Measurements from ENCODE around the gene ZNF200.

The ZNF200 gene

GRCh38 chr16:3242709-3243108, 7.8 kb upstream of the ZNF200 start:
- no peak for TF ChIP-seq CTCF (IDR thresholded peaks at IDR 0.05; ENCODE audit: borderline replicate concordance, control extremely low read depth, extremely low read depth, insufficient read depth, missing control alignments)
- no peak for DNase-seq (ENCODE audit: low spot score)
- in situ Hi-C loops (cut with MboI; ENCODE audit: low sequenced_read_pairs, unreplicated experiment) = no loop called here

GRCh38 chr16:3241761-3242160, 6.8 kb upstream of the ZNF200 start:
- in situ Hi-C loops (cut with MboI; ENCODE audit: low sequenced_read_pairs, unreplicated experiment) = no loop called here
- TF ChIP-seq CTCF (IDR thresholded peaks at IDR 0.05; ENCODE audit: borderline replicate concordance, control extremely low read depth, extremely low read depth, insufficient read depth, missing control alignments) = no peak
- no peak for DNase-seq (ENCODE audit: low spot score)

GRCh38 chr16:3235856-3236669, 1.1 kb upstream of the ZNF200 start:
- DNase-seq (ENCODE audit: low spot score) = no peak
- in situ Hi-C loops (cut with MboI; ENCODE audit: low sequenced_read_pairs, unreplicated experiment) = no loop called here

GRCh38 chr16:3234543-3234856, 458 bp downstream of the ZNF200 start:
- TF ChIP-seq CTCF (IDR thresholded peaks at IDR 0.05; ENCODE audit: borderline replicate concordance, control extremely low read depth, extremely low read depth, insufficient read depth, missing control alignments) = no peak
- in situ Hi-C loops (cut with MboI; ENCODE audit: low sequenced_read_pairs, unreplicated experiment) = no loop called here

More at GRCh38 chr16:3235856-3236669, 1.1 kb upstream of the ZNF200 start:
- no peak for TF ChIP-seq CTCF (IDR thresholded peaks at IDR 0.05; ENCODE audit: borderline replicate concordance, control extremely low read depth, extremely low read depth, insufficient read depth, missing control alignments)

GRCh38 chr16:3223913-3224515, 10.9 kb downstream of the ZNF200 start:
- no peak for TF ChIP-seq CTCF (IDR thresholded peaks at IDR 0.05; ENCODE audit: borderline replicate concordance, control extremely low read depth, extremely low read depth, insufficient read depth, missing control alignments)
- DNase-seq (ENCODE audit: low spot score) = no peak
- in situ Hi-C loops (cut with MboI; ENCODE audit: low sequenced_read_pairs, unreplicated experiment) = no loop called here

More at GRCh38 chr16:3234543-3234856, 458 bp downstream of the ZNF200 start:
- no peak for DNase-seq (ENCODE audit: low spot score)

- DNase-seq (ENCODE audit: low spot score) = no peak
- no peak for TF ChIP-seq CTCF (IDR thresholded peaks at IDR 0.05; ENCODE audit: borderline replicate concordance, control extremely low read depth, extremely low read depth, insufficient read depth, missing control alignments)
- in situ Hi-C loops (cut with MboI; ENCODE audit: low sequenced_read_pairs, unreplicated experiment) = no loop called here
These were observed 14.1 kb downstream of the ZNF200 start for GRCh38 chr16:3220839-3221238.
